SK-N-MC (cell line): Measurements from ENCODE around the gene NFS1.

Source experiments
- EZH2 ChIP-seq: fragments of 200-600 bp; sonication (generic); IDR thresholded peaks from one replicate; pipeline ENCODE4 v1.6.1; 2017; ENCODE audit warnings: antibody characterized with exemption
- FOXP2 ChIP-seq: optimal IDR thresholded peaks from 2 replicates; pipeline ENCODE3; 2011; ENCODE audit warnings: mild to moderate bottlenecking, moderate library complexity; ENCODE audit not compliant: insufficient read depth; ENCODE audit errors: extremely low read length, control extremely low read depth
- POLR2AphosphoS5 ChIP-seq: IDR thresholded peaks from 2 replicates; pipeline ENCODE4 v1.6.1; 2012; ENCODE audit warnings: mild to moderate bottlenecking, low read depth, low read length, borderline replicate concordance

DNA sequence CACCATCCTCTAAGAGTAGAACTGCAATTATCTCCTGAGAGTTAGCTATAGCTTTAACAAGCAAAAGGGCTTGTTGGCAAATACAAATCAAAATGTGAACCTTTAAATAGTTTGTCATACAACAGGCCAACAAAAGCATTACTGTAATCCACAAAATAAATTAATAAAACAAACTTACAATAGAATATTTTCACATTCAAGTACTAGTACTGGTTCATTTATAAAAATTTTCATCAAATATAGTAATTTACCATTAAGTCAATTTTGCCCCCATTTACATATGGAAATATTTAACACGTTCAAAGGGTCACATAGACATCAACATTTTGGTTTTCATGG, 33.5 kb upstream of the NFS1 start:
- no peak for TF ChIP-seq EZH2
- no peak for TF ChIP-seq POLR2AphosphoS5
- no peak for TF ChIP-seq FOXP2
